ENCODE data around the gene TES. TPM values are rescaled to one million over a fixed set of nuclear protein-coding genes. Genes with fewer than 3 reads are reported as not detected.

The TES gene
- total and polyA plus RNA-seq, 9 of the 15 experiments (the other 6 are each of a cell fraction or from before 2014, with no cell fraction given), result 20.7 to 61.6 (median 53.8) TPM

- TF ChIP-seq SRSF1 (IDR thresholded peaks at IDR 0.05; ENCODE audit: low read depth, low read length) (no peak), ZKSCAN1 (IDR thresholded peaks at IDR 0.05; ENCODE audit: low read depth, low read length) (no peak), MTA2 (IDR thresholded peaks at IDR 0.05; ENCODE audit: low read depth) (no peak; the same call in none of the 2 replicates), MAFK (IDR thresholded peaks at IDR 0.05; ENCODE audit: low read length) (peak; percentile 59; the same call in 1 of the 2 replicates), ZNF507 (tag; conservative IDR thresholded peaks at IDR 0.05) (no peak), TEAD2 (tag; IDR thresholded peaks at IDR 0.05) (peak; percentile 34; the same call in 1 of the 2 replicates), ZNF175 (CRISPR knock-in tag; IDR thresholded peaks at IDR 0.05; ENCODE audit: low read depth) (0 out of 2 replicates have a peak, but pooled peaks have one; percentile 47), MAFF (IDR thresholded peaks at IDR 0.05; ENCODE audit: low read length) (peak; percentile 26; the same call in 1 of the 2 replicates), NCOR1 (IDR thresholded peaks at IDR 0.05) (peak; percentile 33), TGIF2 (CRISPR knock-in tag; IDR thresholded peaks at IDR 0.05) (peak; percentile 95; the same call in 1 of the 2 replicates), ZNF511 (CRISPR knock-in tag; IDR thresholded peaks at IDR 0.05) (peak; percentile 84; the same call in 1 of the 2 replicates), ARHGAP35 (IDR thresholded peaks at IDR 0.05; ENCODE audit: partially characterized antibody) (no peak), DACH1 (IDR thresholded peaks at IDR 0.05; ENCODE audit: partially characterized antibody) (no peak), HMGXB4 (CRISPR knock-in tag; IDR thresholded peaks at IDR 0.05) (no peak; the same call in 1 of the 2 replicates), NFXL1 (CRISPR knock-in tag; IDR thresholded peaks at IDR 0.05) (no peak), JUNB (CRISPR knock-in tag; conservative IDR thresholded peaks at IDR 0.05) (peak; percentile 76), NFATC3 (IDR thresholded peaks at IDR 0.05) (peak; percentile 20; the same call in 1 of the 2 replicates), TBP (optimal IDR thresholded peaks at IDR 0.05; ENCODE audit: low read depth, low read length) (peak; percentile 71), ELK1 (CRISPR knock-in tag; IDR thresholded peaks at IDR 0.05) (no peak), RFX1 (IDR thresholded peaks at IDR 0.05) (peak; percentile 59), CREB3 (tag; conservative IDR thresholded peaks at IDR 0.05; ENCODE audit: low read depth) (no peak), ZBTB12 (CRISPR knock-in tag; IDR thresholded peaks at IDR 0.05) (peak; percentile 65), SREBF1 (IDR thresholded peaks at IDR 0.05; ENCODE audit: borderline replicate concordance, low read depth, low read length) (no peak), ZNF274 (IDR thresholded peaks at IDR 0.05; ENCODE audit: borderline replicate concordance, low read depth, low read length) (no peak)
Measured at GRCh38 chr7:116211006-116211912, 920 bp downstream of the TES start (continued).

All from K562 (cell line).